Endothelial cell of umbilical vein (primary cell): Measurements from ENCODE around the gene GNL2. TPM values are rescaled to one million over a fixed set of nuclear protein-coding genes. Genes with fewer than 3 reads are reported as not detected.

Experiments
- BruUV-seq: library from RNA; stranded (reverse); fragments of 400-500 nt; replicated peaks from 2 replicates; lab custom pipeline; 2021; lab: Mats Ljungman, UMichigan
- CTCF ChIA-PET: fragments of 300-600, 350-600 bp; sonication (Branson Sonifier 250); formaldehyde crosslinking; loops from one replicate; lab custom pipeline; 2021; ENCODE audit warnings: antibody characterized with exemption, inconsistent platforms; lab: Charles Lee
- POLR2A ChIA-PET: fragments of 300-600, 350-600 bp; sonication (Branson Sonifier 250); formaldehyde crosslinking; loops from one replicate; lab custom pipeline; 2021; ENCODE audit warnings: antibody characterized with exemption, inconsistent platforms; lab: Charles Lee
- DNase-seq: peaks from one replicate; pipeline ENCODE4 v3.0.0-alpha.2; 2011; ENCODE audit warnings: low read depth, low spot score
- FAIRE-seq: peaks from 2 replicates; lab custom pipeline; 2011; peaks lifted over from hg19 to GRCh38; lab: Jason Lieb, UNC
- H2AFZ ChIP-seq: 2 replicates; pipeline ENCODE4 v1.6.0; 2012; ENCODE audit warnings: low read depth, low read length, control low read depth, inconsistent platforms
- H3K27ac ChIP-seq: 2 replicates; pipeline ENCODE4 v1.5.1; 2011; ENCODE audit warnings: low read depth, mild to moderate bottlenecking, control low read depth, low read length, moderate library complexity; ENCODE audit not compliant: insufficient read depth
- H3K27me3 ChIP-seq, 2 experiments: 2 replicates each; pipeline versions ENCODE4 v1.6.0 to v1.6.1; 2011; ENCODE audit warnings: low read length in 2 of 2, mixed read lengths in 1 of 2; ENCODE audit not compliant: control insufficient read depth in 2 of 2, insufficient read depth in 2 of 2
- H3K36me3 ChIP-seq, 2 experiments: 2 replicates in 1 of 2; 3 replicates in 1 of 2; pipeline ENCODE4 v1.5.1; 2011; ENCODE audit warnings: low read length in 2 of 2, mild to moderate bottlenecking in 1 of 2, moderate library complexity in 1 of 2; ENCODE audit not compliant: control insufficient read depth in 2 of 2, insufficient read depth in 2 of 2; ENCODE audit errors: extremely low read depth in 1 of 2
- H3K4me1 ChIP-seq: 3 replicates; pipeline ENCODE4 v1.5.1; 2011; ENCODE audit warnings: mild to moderate bottlenecking, low read length; ENCODE audit not compliant: control insufficient read depth, insufficient read depth; ENCODE audit errors: extremely low read depth
- H3K4me2 ChIP-seq: 2 replicates; pipeline ENCODE4 v1.6.1; 2011; ENCODE audit warnings: low read length, control low read depth, mixed read lengths; ENCODE audit not compliant: insufficient read depth
- H3K4me3 ChIP-seq, 3 experiments: fragments of 200-600 bp in 1 of 3; sonication (generic), shearing (Covaris generic) in 1 of 3; replicated peaks in 1 of 3; 2 replicates each; pipeline ENCODE4 v1.5.1; 2011 to 2016; ENCODE audit warnings: control low read depth in 3 of 3, low read length in 3 of 3, mild to moderate bottlenecking in 2 of 3, inconsistent platforms in 1 of 3, low read depth in 1 of 3, moderate library complexity in 1 of 3; ENCODE audit not compliant: insufficient read depth in 1 of 3
- H3K79me2 ChIP-seq: 2 replicates; pipeline ENCODE4 v1.6.0; 2012; ENCODE audit warnings: low read length, inconsistent platforms; ENCODE audit not compliant: control insufficient read depth, insufficient read depth
- H3K9ac ChIP-seq: replicated peaks from 2 replicates; pipeline ENCODE3; 2011; ENCODE audit warnings: low read length, control low read depth; ENCODE audit not compliant: insufficient read depth; ENCODE audit errors: extremely low read depth
- H3K9me1 ChIP-seq: replicated peaks from 3 replicates; pipeline ENCODE4 v1.6.0; 2011; ENCODE audit warnings: mild to moderate bottlenecking, low read length; ENCODE audit not compliant: control insufficient read depth, insufficient read depth; ENCODE audit errors: extremely low read depth
- H3K9me3 ChIP-seq: replicated peaks from 2 replicates; pipeline ENCODE4 v1.5.1; 2012; ENCODE audit warnings: low read length, inconsistent platforms; ENCODE audit not compliant: control insufficient read depth, insufficient read depth
- H4K20me1 ChIP-seq: replicated peaks from 2 replicates; pipeline ENCODE3; 2011; ENCODE audit warnings: mild to moderate bottlenecking, low read length; ENCODE audit not compliant: control insufficient read depth, insufficient read depth; ENCODE audit errors: extremely low read depth
- CTCF ChIP-seq, 2 donors: IDR thresholded peaks; 1 replicate in 1 of 2; 2 replicates in 1 of 2; pipeline ENCODE4 v1.5.1; 2011; ENCODE audit warnings: low read length in 2 of 2, mild to moderate bottlenecking in 2 of 2, moderate library complexity in 2 of 2, control low read depth in 1 of 2, inconsistent platforms in 1 of 2, low read depth in 1 of 2; ENCODE audit not compliant: insufficient read depth in 1 of 2; ENCODE audit errors: extremely low read depth in 1 of 2
- EZH2 ChIP-seq: IDR thresholded peaks from 2 replicates; pipeline ENCODE4 v1.6.1; 2012; ENCODE audit warnings: borderline replicate concordance, low read depth, mild to moderate bottlenecking, moderate library complexity, low read length, inconsistent platforms; ENCODE audit not compliant: severe bottlenecking
- FOS ChIP-seq: IDR thresholded peaks from 2 replicates; pipeline ENCODE4 v1.6.1; 2011; ENCODE audit warnings: mild to moderate bottlenecking, low read length, moderate library complexity, borderline replicate concordance; ENCODE audit not compliant: insufficient read depth
- GATA2 ChIP-seq: IDR thresholded peaks from 2 replicates; pipeline ENCODE4 v1.7.0; 2011; ENCODE audit warnings: low read depth, mild to moderate bottlenecking, moderate library complexity, mixed read lengths, low read length; ENCODE audit not compliant: insufficient read length, insufficient read depth
- JUN ChIP-seq: IDR thresholded peaks from 2 replicates; pipeline ENCODE4 v1.6.1; 2011; ENCODE audit warnings: borderline replicate concordance, low read depth; ENCODE audit not compliant: insufficient read length, insufficient read depth
- MYC ChIP-seq: IDR thresholded peaks from one replicate; pipeline ENCODE4 v1.6.1; 2011; ENCODE audit warnings: mild to moderate bottlenecking, low read depth, low read length
- POLR2A ChIP-seq: IDR thresholded peaks from 2 replicates; pipeline ENCODE4 v1.6.1; 2012; ENCODE audit warnings: low read depth, mild to moderate bottlenecking, control low read depth, low read length
- POLR2AphosphoS5 ChIP-seq: IDR thresholded peaks from 2 replicates; pipeline ENCODE4 v1.6.1; 2012; ENCODE audit warnings: low read depth, mild to moderate bottlenecking, control low read depth, low read length, moderate library complexity; ENCODE audit not compliant: insufficient read depth
- dilution Hi-C: fragments of 300-500 bp; cut with MboI; formaldehyde crosslinking; loops from one replicate; pipeline ENCODE4 v1.15.0; 2019; ENCODE audit warnings: low sequenced_read_pairs; ENCODE audit not compliant: extremely low pct_ligation_motif_present
- intact Hi-C: fragments of 100-400 bp; cut with micrococcal nuclease; formaldehyde crosslinking; loops from one replicate; pipeline ENCODE4 v1.10.0; 2022
- polyA plus RNA-seq, 4 experiments: library from polyadenylated mRNA; depleted of rRNA in 3 of 4; stranded (reverse) in 3 of 4; unstranded in 1 of 4; fragments of >200 nt; gene quantifications; 2 replicates each; pipeline versions ENCODE4 v1.2.1 to v1.2.3, GENCODE V29; 2011 to 2012; ENCODE audit warnings: missing spikeins in 1 of 4
- total RNA-seq: library from RNA; stranded (reverse); gene quantifications from 2 replicates; pipeline ENCODE4 v1.2.3, GENCODE V29; 2021
- TF ChIP-seq, protein P1 (sequence below): IDR thresholded peaks from 2 replicates; pipeline ENCODE4 v1.6.1; 2011; ENCODE audit not compliant: insufficient read depth, insufficient read length

The GNL2 gene
- total and polyA plus RNA-seq, 2 donors (not counting 3 experiments of a cell fraction or from before 2014, with no cell fraction given): 18.0 to 55.5 TPM

- CTCF ChIA-PET: interaction anchor here (1.6 to 1.8 kb wide), 2 partner anchors 9 to 29 kb away, joined by 6 read pairs; no protein-coding TSS in a partner anchor
- intact Hi-C loops: no loop called here
- dilution Hi-C loops: no loop called here
- Histone ChIP-seq H3K36me3 (no peaks in the 10 kb centered on the region), H3K9me3 (no peaks in the 10 kb centered on the region), H3K79me2 (no peaks in the 10 kb centered on the region), H2AFZ (no peak overlapping the region), H3K9ac (no peak overlapping the region), H3K4me1 (no peaks in the 10 kb centered on the region), H3K4me2 (no peak overlapping the region), H3K27ac (no peak overlapping the region), H3K9me1 (no peaks in the 10 kb centered on the region), H3K27me3 (peaks cover 60 to 65% of the 10 kb centered on the region in 2 experiments), H3K4me3 (no peak overlapping the region), H4K20me1 (no peaks in the 10 kb centered on the region)
- POLR2A ChIA-PET: no interaction called here
- no TSS peak for BruUV-seq
- DNase-seq: no peak
- no peak for FAIRE-seq
- TF ChIP-seq GATA2: no peak
- TF ChIP-seq FOS: no peak
- TF ChIP-seq CTCF (IDR thresholded peaks at IDR 0.05; ENCODE audit: extremely low read depth in 1 of 2, insufficient read depth in 1 of 2, low read depth in 1 of 2, low read length in 2 of 2): no peak
- TF ChIP-seq, protein P1, sequence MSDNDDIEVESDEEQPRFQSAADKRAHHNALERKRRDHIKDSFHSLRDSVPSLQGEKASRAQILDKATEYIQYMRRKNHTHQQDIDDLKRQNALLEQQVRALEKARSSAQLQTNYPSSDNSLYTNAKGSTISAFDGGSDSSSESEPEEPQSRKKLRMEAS: no peak
- TF ChIP-seq POLR2AphosphoS5: no peak
- TF ChIP-seq JUN: no peak
- TF ChIP-seq EZH2: no peak
- TF ChIP-seq POLR2A: no peak
- TF ChIP-seq MYC: no peak
Measured at GRCh38 chr1:37631036-37631435, 35.3 kb upstream of the GNL2 start.
